Neural cell (in vitro differentiated cells): ENCODE data around the gene NOL9. TPM values are rescaled to one million over a fixed set of nuclear protein-coding genes. Genes with fewer than 3 reads are reported as not detected.
A peak's percentile ranks its signal among the peaks of the same experiment; 100 is the strongest.

Experiments used
- H2AFZ ChIP-seq: fragments of 200-600, 300-800 bp; sonication (generic), shearing (Covaris generic); 2 replicates; pipeline ENCODE4 v1.6.0; 2014; ENCODE audit warnings: low read depth, mild to moderate bottlenecking, antibody characterized with exemption, low read length, moderate library complexity
- H3F3A ChIP-seq: fragments of 200-600 bp; shearing (Covaris generic); 2 replicates; pipeline ENCODE4 v1.6.1; 2016; ENCODE audit warnings: mild to moderate bottlenecking, moderate library complexity, mixed read lengths, antibody characterized with exemption, low read length; ENCODE audit not compliant: insufficient read depth, poor library complexity, severe bottlenecking
- H3K27ac ChIP-seq: fragments of 200-600, 300-800 bp; sonication (generic), shearing (Covaris generic); 2 replicates; pipeline ENCODE4 v1.5.1; 2014; ENCODE audit warnings: mild to moderate bottlenecking, low read length, moderate library complexity
- H3K27me3 ChIP-seq: fragments of 300-800, 200-600 bp; sonication (generic), shearing (Covaris generic); 2 replicates; pipeline ENCODE4 v1.6.0; 2014; ENCODE audit warnings: mild to moderate bottlenecking, low read depth, low read length, moderate library complexity; ENCODE audit not compliant: insufficient read depth
- H3K36me3 ChIP-seq: fragments of 300-800, 200-600 bp; sonication (generic), shearing (Covaris generic); 2 replicates; pipeline ENCODE4 v1.5.1; 2014; ENCODE audit warnings: mild to moderate bottlenecking, antibody characterized with exemption, low read length, moderate library complexity; ENCODE audit not compliant: insufficient read depth
- H3K4me2 ChIP-seq: fragments of 300-800, 200-600 bp; sonication (generic), shearing (Covaris generic); 2 replicates; pipeline ENCODE4 v1.6.0; 2014; ENCODE audit warnings: mild to moderate bottlenecking, low read length
- H3K4me3 ChIP-seq: fragments of 300-800, 200-600 bp; sonication (generic), shearing (Covaris generic); 2 replicates; pipeline ENCODE4 v1.5.1; 2014; ENCODE audit warnings: mild to moderate bottlenecking, low read length, moderate library complexity
- H3K79me2 ChIP-seq: fragments of 200-600 bp; shearing (Covaris generic); replicated peaks from 2 replicates; pipeline ENCODE4 v1.6.0; 2014; ENCODE audit warnings: mild to moderate bottlenecking, low read length, moderate library complexity; ENCODE audit not compliant: insufficient read depth
- H3K9ac ChIP-seq: fragments of 300-800, 200-600 bp; sonication (generic), shearing (Covaris generic); 2 replicates; pipeline ENCODE4 v1.6.1; 2016; ENCODE audit warnings: mild to moderate bottlenecking, low read length, mixed read lengths
- H3K9me2 ChIP-seq: fragments of 200-600 bp; shearing (Covaris generic); 2 replicates; pipeline ENCODE4 v1.6.1; 2016; ENCODE audit warnings: mild to moderate bottlenecking, low read length, mixed read lengths; ENCODE audit not compliant: insufficient read depth
- H3K9me3 ChIP-seq: fragments of 200-600, 300-800 bp; sonication (generic), shearing (Covaris generic); 2 replicates; pipeline ENCODE4 v1.6.1; 2016; ENCODE audit warnings: mild to moderate bottlenecking, mixed run types, low read length, moderate library complexity, mixed read lengths
- H4K20me1 ChIP-seq: fragments of 200-600 bp; shearing (Covaris generic); 2 replicates; pipeline ENCODE4 v1.6.1; 2016; ENCODE audit warnings: mild to moderate bottlenecking, mixed run types; ENCODE audit not compliant: insufficient read depth
- EP300 ChIP-seq: fragments of 450-650 bp; conservative IDR thresholded peaks from 2 replicates; pipeline ENCODE4 v1.6.1; 2014; ENCODE audit warnings: antibody characterized with exemption, mild to moderate bottlenecking, moderate library complexity; ENCODE audit not compliant: poor library complexity, severe bottlenecking
- EZH2 ChIP-seq: fragments of 200-600, 300-800 bp; shearing (Covaris generic), sonication (generic); IDR thresholded peaks from 2 replicates; pipeline ENCODE4 v1.6.1; 2014; ENCODE audit warnings: antibody characterized with exemption, low read length, borderline replicate concordance, mild to moderate bottlenecking; ENCODE audit not compliant: insufficient read depth, poor library complexity, severe bottlenecking
- MXI1 ChIP-seq: fragments of 450-650 bp; conservative IDR thresholded peaks from 2 replicates; pipeline ENCODE4 v1.6.1; 2014; ENCODE audit warnings: antibody characterized with exemption, mild to moderate bottlenecking; ENCODE audit not compliant: poor library complexity, severe bottlenecking
- POLR2AphosphoS5 ChIP-seq: IDR thresholded peaks from 2 replicates; pipeline ENCODE4 v1.6.1; 2012
- RAD21 ChIP-seq: fragments of 450-650 bp; conservative IDR thresholded peaks from 2 replicates; pipeline ENCODE4 v1.6.1; 2014; ENCODE audit warnings: antibody characterized with exemption, mild to moderate bottlenecking, moderate library complexity
- SMC3 ChIP-seq: fragments of 450-650 bp; conservative IDR thresholded peaks from 2 replicates; pipeline ENCODE4 v1.6.1; 2014; ENCODE audit warnings: antibody characterized with exemption, mild to moderate bottlenecking, moderate library complexity; ENCODE audit not compliant: poor library complexity
- TAF1 ChIP-seq: IDR thresholded peaks from 2 replicates; pipeline ENCODE4 v1.6.1; 2012; ENCODE audit warnings: low read depth
- polyA plus RNA-seq: library from polyadenylated mRNA; depleted of rRNA; stranded (reverse); fragments of >200 nt; gene quantifications from 2 replicates; pipeline ENCODE4 v1.2.3, GENCODE V29; 2014
- TF ChIP-seq, protein P1 (sequence below): fragments of 450-650 bp; IDR thresholded peaks from 2 replicates; pipeline ENCODE4 v1.5.1; 2014; ENCODE audit warnings: antibody characterized with exemption, mild to moderate bottlenecking, moderate library complexity; ENCODE audit not compliant: poor library complexity, severe bottlenecking
- TF ChIP-seq, protein P2 (sequence below): IDR thresholded peaks from 2 replicates; pipeline ENCODE4 v1.6.1; 2012; ENCODE audit warnings: borderline replicate concordance

NOL9 gene
- polyA plus RNA-seq, 1 donor from 2014 or later = 30.7 TPM

DNA sequence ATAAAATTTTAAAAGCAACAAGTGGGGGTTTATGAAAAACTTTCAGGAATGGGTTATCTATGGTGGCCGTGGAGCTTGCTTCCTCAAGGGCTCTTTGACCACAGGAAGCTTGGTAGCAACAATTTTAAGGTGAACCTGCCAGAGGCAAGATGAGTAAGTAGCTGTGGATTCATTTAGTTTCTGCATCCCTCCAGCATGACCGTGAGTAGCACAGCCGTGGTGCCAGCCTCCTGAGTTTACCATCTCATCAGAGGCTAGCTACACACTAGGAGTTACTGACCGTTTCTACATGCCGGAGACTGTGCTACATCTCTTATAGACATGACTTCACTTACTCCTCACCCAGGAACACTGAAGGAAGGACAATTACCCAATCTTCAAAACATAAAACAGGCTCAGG is 32.8 kb downstream of the NOL9 start:
- Histone ChIP-seq H3K27ac (no peak overlapping the region), H3K9ac (no peak overlapping the region), H3K36me3 (no peaks in the 10 kb centered on the region), H3K9me3 (no peaks in the 10 kb centered on the region), H3K4me3 (no peak overlapping the region), H3K4me2 (no peak overlapping the region), H3K79me2 (no peaks in the 10 kb centered on the region), H2AFZ (no peak overlapping the region), H3F3A (no peaks in the 10 kb centered on the region), H3K27me3 (no peaks in the 10 kb centered on the region), H4K20me1 (no peaks in the 10 kb centered on the region), H3K9me2 (no peaks in the 10 kb centered on the region)
- TF ChIP-seq SMC3 (no peak), EZH2 (no peak), MXI1 (no peak), RAD21 (no peak), POLR2AphosphoS5 (no peak), EP300 (no peak), TAF1 (no peak)
- TF ChIP-seq, protein P1, sequence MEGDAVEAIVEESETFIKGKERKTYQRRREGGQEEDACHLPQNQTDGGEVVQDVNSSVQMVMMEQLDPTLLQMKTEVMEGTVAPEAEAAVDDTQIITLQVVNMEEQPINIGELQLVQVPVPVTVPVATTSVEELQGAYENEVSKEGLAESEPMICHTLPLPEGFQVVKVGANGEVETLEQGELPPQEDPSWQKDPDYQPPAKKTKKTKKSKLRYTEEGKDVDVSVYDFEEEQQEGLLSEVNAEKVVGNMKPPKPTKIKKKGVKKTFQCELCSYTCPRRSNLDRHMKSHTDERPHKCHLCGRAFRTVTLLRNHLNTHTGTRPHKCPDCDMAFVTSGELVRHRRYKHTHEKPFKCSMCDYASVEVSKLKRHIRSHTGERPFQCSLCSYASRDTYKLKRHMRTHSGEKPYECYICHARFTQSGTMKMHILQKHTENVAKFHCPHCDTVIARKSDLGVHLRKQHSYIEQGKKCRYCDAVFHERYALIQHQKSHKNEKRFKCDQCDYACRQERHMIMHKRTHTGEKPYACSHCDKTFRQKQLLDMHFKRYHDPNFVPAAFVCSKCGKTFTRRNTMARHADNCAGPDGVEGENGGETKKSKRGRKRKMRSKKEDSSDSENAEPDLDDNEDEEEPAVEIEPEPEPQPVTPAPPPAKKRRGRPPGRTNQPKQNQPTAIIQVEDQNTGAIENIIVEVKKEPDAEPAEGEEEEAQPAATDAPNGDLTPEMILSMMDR = no peak
- TF ChIP-seq, protein P2, sequence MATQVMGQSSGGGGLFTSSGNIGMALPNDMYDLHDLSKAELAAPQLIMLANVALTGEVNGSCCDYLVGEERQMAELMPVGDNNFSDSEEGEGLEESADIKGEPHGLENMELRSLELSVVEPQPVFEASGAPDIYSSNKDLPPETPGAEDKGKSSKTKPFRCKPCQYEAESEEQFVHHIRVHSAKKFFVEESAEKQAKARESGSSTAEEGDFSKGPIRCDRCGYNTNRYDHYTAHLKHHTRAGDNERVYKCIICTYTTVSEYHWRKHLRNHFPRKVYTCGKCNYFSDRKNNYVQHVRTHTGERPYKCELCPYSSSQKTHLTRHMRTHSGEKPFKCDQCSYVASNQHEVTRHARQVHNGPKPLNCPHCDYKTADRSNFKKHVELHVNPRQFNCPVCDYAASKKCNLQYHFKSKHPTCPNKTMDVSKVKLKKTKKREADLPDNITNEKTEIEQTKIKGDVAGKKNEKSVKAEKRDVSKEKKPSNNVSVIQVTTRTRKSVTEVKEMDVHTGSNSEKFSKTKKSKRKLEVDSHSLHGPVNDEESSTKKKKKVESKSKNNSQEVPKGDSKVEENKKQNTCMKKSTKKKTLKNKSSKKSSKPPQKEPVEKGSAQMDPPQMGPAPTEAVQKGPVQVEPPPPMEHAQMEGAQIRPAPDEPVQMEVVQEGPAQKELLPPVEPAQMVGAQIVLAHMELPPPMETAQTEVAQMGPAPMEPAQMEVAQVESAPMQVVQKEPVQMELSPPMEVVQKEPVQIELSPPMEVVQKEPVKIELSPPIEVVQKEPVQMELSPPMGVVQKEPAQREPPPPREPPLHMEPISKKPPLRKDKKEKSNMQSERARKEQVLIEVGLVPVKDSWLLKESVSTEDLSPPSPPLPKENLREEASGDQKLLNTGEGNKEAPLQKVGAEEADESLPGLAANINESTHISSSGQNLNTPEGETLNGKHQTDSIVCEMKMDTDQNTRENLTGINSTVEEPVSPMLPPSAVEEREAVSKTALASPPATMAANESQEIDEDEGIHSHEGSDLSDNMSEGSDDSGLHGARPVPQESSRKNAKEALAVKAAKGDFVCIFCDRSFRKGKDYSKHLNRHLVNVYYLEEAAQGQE = no peak

DNA sequence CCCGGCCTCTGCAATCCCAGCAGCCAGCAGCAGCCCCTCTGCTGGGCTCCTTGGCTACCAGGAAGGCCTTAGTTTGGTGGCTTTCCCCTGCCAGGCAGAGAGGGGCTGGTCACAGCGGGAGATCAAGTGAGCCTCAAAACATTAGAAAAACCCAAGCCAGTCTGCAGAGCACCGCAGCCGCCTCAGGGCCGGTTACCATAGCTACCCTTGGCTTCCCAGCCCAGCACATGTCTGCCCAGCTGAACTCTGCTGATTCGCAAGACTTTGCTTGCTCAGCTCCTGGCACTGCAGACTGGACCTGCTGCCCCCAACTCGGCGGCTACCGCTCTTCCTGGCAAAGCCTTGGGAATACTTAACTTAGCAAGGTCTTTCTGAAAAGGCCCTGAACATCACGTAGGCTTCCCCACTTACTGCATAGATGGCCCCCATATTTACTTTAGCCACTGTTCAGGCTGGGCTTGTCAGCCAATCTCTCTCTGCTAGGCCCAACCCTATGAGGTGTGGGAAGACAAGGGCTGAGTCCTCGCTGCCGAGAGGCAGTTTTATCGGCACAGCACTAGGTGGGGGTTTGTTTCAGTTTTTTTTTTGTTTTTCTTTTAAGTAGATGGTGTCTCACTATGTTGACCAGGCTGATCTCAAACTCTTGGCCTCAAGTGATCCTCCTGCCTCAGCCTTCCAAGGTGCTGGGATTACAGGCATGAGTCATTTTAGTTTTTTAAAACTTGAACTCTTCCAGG is 34.2 kb downstream of the NOL9 start:
- H3K9me2 ChIP-seq = no peaks in the 10 kb centered on the region
- no peak overlapping the region for H3K27ac ChIP-seq
- no peaks in the 10 kb centered on the region for H4K20me1 ChIP-seq
- H3K9me3 ChIP-seq = no peaks in the 10 kb centered on the region
- H3K4me3 ChIP-seq = no peak overlapping the region
- TF ChIP-seq MXI1 (peak; percentile 90), POLR2AphosphoS5 (no peak), EP300 (no peak), RAD21 (no peak), SMC3 (no peak), TAF1 (no peak)
- TF ChIP-seq, protein P1 = no peak
- TF ChIP-seq, protein P2 = no peak
- no peaks in the 10 kb centered on the region for H3K79me2 ChIP-seq
- no peak overlapping the region for H3K9ac ChIP-seq
- no peak overlapping the region for H3K4me2 ChIP-seq
- H3K36me3 ChIP-seq = no peaks in the 10 kb centered on the region
- no peaks in the 10 kb centered on the region for H3F3A ChIP-seq
- H2AFZ ChIP-seq = no peak overlapping the region
- H3K27me3 ChIP-seq = no peaks in the 10 kb centered on the region
